SU-DHL-6 (cell line): ENCODE measurements around the gene TUG1.

Experiments used
- H2AFZ ChIP-seq: fragments of 200-600 bp; sonication (generic); 2 replicates; pipeline ENCODE4 v1.6.1; 2014; ENCODE audit warnings: low read depth, mild to moderate bottlenecking, moderate library complexity, mixed read lengths, antibody characterized with exemption, low read length; ENCODE audit not compliant: severe bottlenecking
- H3F3A ChIP-seq: fragments of 200-600 bp; shearing (Covaris generic); 2 replicates; pipeline ENCODE4 v1.6.0; 2016; ENCODE audit warnings: antibody characterized with exemption, mild to moderate bottlenecking; ENCODE audit not compliant: insufficient read depth
- H3K27ac ChIP-seq: fragments of 200-600 bp; sonication (generic); 2 replicates; pipeline ENCODE4 v1.5.1; 2016; ENCODE audit warnings: low read depth, mild to moderate bottlenecking, low read length, moderate library complexity, mixed read lengths
- H3K27me3 ChIP-seq: fragments of 200-600 bp; sonication (generic), shearing (Covaris generic); 2 replicates; pipeline ENCODE4 v1.6.0; 2014; ENCODE audit warnings: mild to moderate bottlenecking, low read length
- H3K36me3 ChIP-seq: fragments of 200-600 bp; sonication (generic); 2 replicates; pipeline ENCODE4 v1.6.1; 2014; ENCODE audit warnings: mild to moderate bottlenecking, low read length, mixed read lengths
- H3K4me2 ChIP-seq: fragments of 300-600, 200-600 bp; shearing (Covaris generic), sonication (generic); 2 replicates; pipeline ENCODE4 v1.6.0; 2014; ENCODE audit warnings: low read length, low read depth, mild to moderate bottlenecking; ENCODE audit not compliant: poor library complexity, severe bottlenecking
- H3K4me3 ChIP-seq: fragments of 200-600 bp; sonication (generic); 2 replicates; pipeline ENCODE4 v1.5.1; 2014; ENCODE audit warnings: antibody characterized with exemption, low read length, mild to moderate bottlenecking, mixed read lengths; ENCODE audit not compliant: insufficient read depth, poor library complexity, severe bottlenecking
- H3K79me2 ChIP-seq: fragments of 200-600 bp; sonication (generic); 2 replicates; pipeline ENCODE4 v1.6.1; 2014; ENCODE audit warnings: mild to moderate bottlenecking, low read length, moderate library complexity; ENCODE audit not compliant: insufficient read depth
- H3K9ac ChIP-seq: fragments of 200-600 bp; sonication (generic); 2 replicates; pipeline ENCODE4 v1.7.0; 2014; ENCODE audit warnings: mild to moderate bottlenecking, low read length
- H3K9me2 ChIP-seq: fragments of 200-600 bp; sonication (generic); replicated peaks from 2 replicates; pipeline ENCODE4 v1.6.1; 2014; ENCODE audit warnings: low read length; ENCODE audit not compliant: insufficient read depth
- H3K9me3 ChIP-seq: fragments of 200-600 bp; sonication (generic); 2 replicates; pipeline ENCODE4 v1.6.1; 2014; ENCODE audit warnings: low read length, mixed read lengths; ENCODE audit not compliant: insufficient read depth
- H4K20me1 ChIP-seq: fragments of 200-600 bp; sonication (generic); 2 replicates; pipeline ENCODE4 v1.6.1; 2014; ENCODE audit warnings: low read depth, mild to moderate bottlenecking, antibody characterized with exemption, low read length, moderate library complexity, mixed read lengths
- EZH2phosphoT487 ChIP-seq: fragments of 200-600 bp; sonication (generic), shearing (Covaris generic); conservative IDR thresholded peaks from 2 replicates; pipeline ENCODE4 v1.6.1; 2018; ENCODE audit warnings: mild to moderate bottlenecking, antibody characterized with exemption, low read length, moderate library complexity, mixed read lengths
- TF ChIP-seq, protein P1 (sequence below): fragments of 200-600 bp; sonication (generic); IDR thresholded peaks from one replicate; pipeline ENCODE4 v1.5.1; 2017; ENCODE audit warnings: antibody characterized with exemption, mild to moderate bottlenecking, low read length, moderate library complexity; ENCODE audit not compliant: insufficient read depth, poor library complexity, severe bottlenecking

The TUG1 gene

DNA sequence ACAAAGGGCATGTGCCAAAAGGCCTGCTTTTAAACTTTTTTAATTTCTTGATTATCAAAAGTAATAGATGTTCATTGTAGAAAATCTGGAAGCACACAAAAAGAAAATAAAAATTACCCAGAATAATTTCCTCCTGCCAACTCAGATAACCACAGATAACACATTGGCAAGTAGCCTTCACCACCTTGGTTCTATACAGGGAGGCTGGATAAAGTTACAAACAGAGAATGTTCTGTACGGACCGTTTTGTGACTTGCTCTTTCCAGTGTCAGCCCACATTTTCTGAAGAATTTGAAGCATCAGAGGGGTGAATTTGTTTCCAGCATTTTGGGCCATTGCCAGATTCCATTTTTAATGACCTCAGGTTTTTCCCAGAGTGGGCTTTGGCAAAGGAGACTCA is 23.5 kb downstream of the TUG1 start:
- Histone ChIP-seq H3K9ac (no peak overlapping the region), H3F3A (no peaks in the 10 kb centered on the region), H3K9me3 (no peaks in the 10 kb centered on the region), H2AFZ (no peak overlapping the region), H3K36me3 (no peaks in the 10 kb centered on the region), H3K79me2 (no peaks in the 10 kb centered on the region), H4K20me1 (no peaks in the 10 kb centered on the region), H3K9me2 (no peaks in the 10 kb centered on the region), H3K27ac (no peak overlapping the region), H3K4me3 (no peak overlapping the region), H3K27me3 (no peaks in the 10 kb centered on the region), H3K4me2 (no peak overlapping the region)
- TF ChIP-seq, protein P1, sequence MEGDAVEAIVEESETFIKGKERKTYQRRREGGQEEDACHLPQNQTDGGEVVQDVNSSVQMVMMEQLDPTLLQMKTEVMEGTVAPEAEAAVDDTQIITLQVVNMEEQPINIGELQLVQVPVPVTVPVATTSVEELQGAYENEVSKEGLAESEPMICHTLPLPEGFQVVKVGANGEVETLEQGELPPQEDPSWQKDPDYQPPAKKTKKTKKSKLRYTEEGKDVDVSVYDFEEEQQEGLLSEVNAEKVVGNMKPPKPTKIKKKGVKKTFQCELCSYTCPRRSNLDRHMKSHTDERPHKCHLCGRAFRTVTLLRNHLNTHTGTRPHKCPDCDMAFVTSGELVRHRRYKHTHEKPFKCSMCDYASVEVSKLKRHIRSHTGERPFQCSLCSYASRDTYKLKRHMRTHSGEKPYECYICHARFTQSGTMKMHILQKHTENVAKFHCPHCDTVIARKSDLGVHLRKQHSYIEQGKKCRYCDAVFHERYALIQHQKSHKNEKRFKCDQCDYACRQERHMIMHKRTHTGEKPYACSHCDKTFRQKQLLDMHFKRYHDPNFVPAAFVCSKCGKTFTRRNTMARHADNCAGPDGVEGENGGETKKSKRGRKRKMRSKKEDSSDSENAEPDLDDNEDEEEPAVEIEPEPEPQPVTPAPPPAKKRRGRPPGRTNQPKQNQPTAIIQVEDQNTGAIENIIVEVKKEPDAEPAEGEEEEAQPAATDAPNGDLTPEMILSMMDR, result no peak
- no peak for TF ChIP-seq EZH2phosphoT487

DNA sequence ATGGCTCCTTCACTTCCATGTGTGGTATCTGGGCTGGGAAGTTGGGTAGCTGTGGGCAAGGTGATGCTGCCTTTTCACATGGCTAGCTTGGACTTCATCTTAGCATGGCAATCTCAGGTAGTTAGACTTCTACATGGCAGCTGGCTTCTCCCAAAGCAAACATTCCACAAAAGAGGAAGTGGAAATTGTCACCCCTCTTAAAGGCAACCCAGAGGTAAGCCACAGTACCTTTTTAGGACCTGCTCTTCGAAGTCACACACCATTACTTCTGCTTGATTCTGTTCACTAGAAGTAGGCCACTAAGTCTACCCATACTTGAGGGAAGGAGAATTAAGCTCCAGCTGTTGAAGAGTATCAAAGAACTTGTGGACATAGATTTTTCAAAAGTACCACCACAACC is 25.9 kb downstream of the TUG1 start:
- Histone ChIP-seq H3K9me2 (no peaks in the 10 kb centered on the region), H2AFZ (no peak overlapping the region), H3K27me3 (no peaks in the 10 kb centered on the region), H3K27ac (no peak overlapping the region), H3K79me2 (no peaks in the 10 kb centered on the region), H3K36me3 (no peaks in the 10 kb centered on the region), H3K9ac (no peak overlapping the region), H3K4me3 (no peak overlapping the region), H3K9me3 (no peaks in the 10 kb centered on the region), H4K20me1 (no peaks in the 10 kb centered on the region), H3K4me2 (no peak overlapping the region), H3F3A (no peaks in the 10 kb centered on the region)
- TF ChIP-seq, protein P1, result no peak
- TF ChIP-seq EZH2phosphoT487, result no peak

DNA sequence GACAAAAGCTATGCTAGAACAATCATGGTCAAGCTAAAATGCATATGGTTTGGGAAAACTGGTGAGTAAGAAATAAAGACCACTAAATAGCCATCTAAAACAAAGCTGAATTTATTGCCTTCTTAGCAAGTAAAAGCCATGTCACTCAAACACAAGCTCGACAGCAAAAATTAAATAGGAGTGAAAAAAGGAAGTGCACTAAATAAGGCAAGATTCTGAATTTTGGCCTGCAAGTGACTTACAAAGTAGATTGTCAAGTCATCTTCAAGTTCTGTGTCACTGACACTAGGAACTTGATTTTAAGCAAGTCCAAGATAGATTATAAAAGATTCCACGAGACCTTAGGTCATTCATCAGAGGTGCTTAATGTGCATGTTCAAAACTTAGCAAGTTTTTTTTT is 27.4 kb downstream of the TUG1 start:
- Histone ChIP-seq H3F3A (no peaks in the 10 kb centered on the region), H3K36me3 (no peaks in the 10 kb centered on the region), H3K79me2 (no peaks in the 10 kb centered on the region), H3K9me2 (no peaks in the 10 kb centered on the region), H3K9ac (no peak overlapping the region), H3K27ac (no peak overlapping the region), H3K4me3 (no peak overlapping the region), H3K9me3 (no peaks in the 10 kb centered on the region), H3K4me2 (no peak overlapping the region), H2AFZ (no peak overlapping the region), H3K27me3 (no peaks in the 10 kb centered on the region), H4K20me1 (no peaks in the 10 kb centered on the region)
- TF ChIP-seq EZH2phosphoT487, result no peak
- TF ChIP-seq, protein P1, result no peak
